Measurements from ENCODE around the gene MYO5A.

GRCh38 chr15:52317022-52317421, 211.7 kb downstream of the MYO5A start:
- TF ChIP-seq TOX (CRISPR knock-in tag; IDR thresholded peaks at IDR 0.05; ENCODE audit: borderline replicate concordance) (no peak), PATZ1 (CRISPR knock-in tag; IDR thresholded peaks at IDR 0.05; ENCODE audit: borderline replicate concordance) (no peak), ZFP3 (CRISPR knock-in tag; IDR thresholded peaks at IDR 0.05) (no peak)
